ENCODE measurements around the gene LMAN2.
"Not testable (repeated sequence)": the region's sequence is repeated elsewhere in the genome, so short reads cannot be mapped to it uniquely, and the experiment has no call there.

Gene LMAN2

GRCh38 chr5:177376107-177376506, 24.6 kb upstream of the LMAN2 start:
- H3K4me2 ChIP-seq, result no peak overlapping the region
- H3K79me2 ChIP-seq (ENCODE audit: insufficient read depth, low read depth), result no peaks in the 10 kb centered on the region
- H3K9ac ChIP-seq, result no peak overlapping the region
- no peak for TF ChIP-seq CTCF (conservative IDR thresholded peaks at IDR 0.05; ENCODE audit: low read depth, low read length)
- no peaks in the 10 kb centered on the region for H3K27me3 ChIP-seq (ENCODE audit: insufficient read depth, low read depth)
- H4K20me1 ChIP-seq (ENCODE audit: insufficient read depth), result no peaks in the 10 kb centered on the region
- H3K36me3 ChIP-seq (ENCODE audit: insufficient read depth), result no peaks in the 10 kb centered on the region
- H3K27ac ChIP-seq, result no peak overlapping the region
- H3K4me1 ChIP-seq (ENCODE audit: low read depth, poor library complexity, severe bottlenecking), result no peaks in the 10 kb centered on the region
- H2AFZ ChIP-seq (ENCODE audit: low read depth), result no peak overlapping the region
- no peak overlapping the region for H3K4me3 ChIP-seq (IDR thresholded peaks at IDR 0.05; ENCODE audit: insufficient read depth, low read depth, low read length)

- H3K4me2 ChIP-seq; H3K27ac ChIP-seq; H3K4me3 ChIP-seq (IDR thresholded peaks at IDR 0.05; ENCODE audit: insufficient read depth, low read depth, low read length); H3K36me3 ChIP-seq (ENCODE audit: insufficient read depth); H2AFZ ChIP-seq (ENCODE audit: low read depth); H3K27me3 ChIP-seq (ENCODE audit: insufficient read depth, low read depth); H3K9ac ChIP-seq; H4K20me1 ChIP-seq (ENCODE audit: insufficient read depth); H3K4me1 ChIP-seq (ENCODE audit: low read depth, poor library complexity, severe bottlenecking); H3K79me2 ChIP-seq (ENCODE audit: insufficient read depth, low read depth): not testable (repeated sequence)
Measured at GRCh38 chr5:177375516-177375915, 24.0 kb upstream of the LMAN2 start.

DNA sequence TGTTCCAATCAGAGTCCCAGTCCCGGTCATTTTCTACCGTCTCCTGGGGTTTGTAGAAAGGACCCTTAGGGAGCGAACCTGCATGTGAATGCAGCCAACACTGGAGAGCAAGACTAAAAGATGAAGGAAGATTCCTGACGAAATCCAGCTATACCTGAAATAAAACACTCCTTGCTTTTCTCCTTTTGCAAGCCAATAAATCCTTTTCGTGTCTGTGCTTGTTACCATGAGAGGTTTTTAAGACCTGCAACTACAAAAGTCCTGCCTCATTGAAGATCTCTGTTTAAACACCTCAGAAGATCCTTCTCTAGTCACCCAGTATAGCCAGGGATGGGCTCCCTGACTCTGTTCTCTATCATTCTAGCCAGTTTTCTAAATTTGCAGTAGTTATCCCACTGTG, 22.7 kb upstream of the LMAN2 start:
- H3K4me2 ChIP-seq, result no peak overlapping the region
- no peaks in the 10 kb centered on the region for H3K36me3 ChIP-seq (ENCODE audit: insufficient read depth)
- H3K27me3 ChIP-seq (ENCODE audit: insufficient read depth, low read depth), result no peaks in the 10 kb centered on the region
- no peaks in the 10 kb centered on the region for H3K79me2 ChIP-seq (ENCODE audit: insufficient read depth, low read depth)
- H2AFZ ChIP-seq (ENCODE audit: low read depth), result no peak overlapping the region
- H3K4me1 ChIP-seq (ENCODE audit: low read depth, poor library complexity, severe bottlenecking), result peaks cover 12% of the 10 kb centered on the region
- H4K20me1 ChIP-seq (ENCODE audit: insufficient read depth), result no peaks in the 10 kb centered on the region
- no peak overlapping the region for H3K9ac ChIP-seq
- no peak overlapping the region for H3K27ac ChIP-seq
- no peak for TF ChIP-seq CTCF (conservative IDR thresholded peaks at IDR 0.05; ENCODE audit: low read depth, low read length)
- H3K4me3 ChIP-seq (IDR thresholded peaks at IDR 0.05; ENCODE audit: insufficient read depth, low read depth, low read length), result no peak overlapping the region

GRCh38 chr5:177373806-177374205, 22.3 kb upstream of the LMAN2 start:
- no peak overlapping the region for H3K4me3 ChIP-seq (IDR thresholded peaks at IDR 0.05; ENCODE audit: insufficient read depth, low read depth, low read length)
- H3K27me3 ChIP-seq (ENCODE audit: insufficient read depth, low read depth), result no peaks in the 10 kb centered on the region
- no peak overlapping the region for H3K27ac ChIP-seq
- no peak overlapping the region for H3K9ac ChIP-seq
- no peak for TF ChIP-seq CTCF (conservative IDR thresholded peaks at IDR 0.05; ENCODE audit: low read depth, low read length)
- H2AFZ ChIP-seq (ENCODE audit: low read depth), result no peak overlapping the region
- no peak overlapping the region for H3K4me2 ChIP-seq
- no peaks in the 10 kb centered on the region for H4K20me1 ChIP-seq (ENCODE audit: insufficient read depth)
- H3K4me1 ChIP-seq (ENCODE audit: low read depth, poor library complexity, severe bottlenecking), result peaks cover 16% of the 10 kb centered on the region
- no peaks in the 10 kb centered on the region for H3K79me2 ChIP-seq (ENCODE audit: insufficient read depth, low read depth)
- no peaks in the 10 kb centered on the region for H3K36me3 ChIP-seq (ENCODE audit: insufficient read depth)

DNA sequence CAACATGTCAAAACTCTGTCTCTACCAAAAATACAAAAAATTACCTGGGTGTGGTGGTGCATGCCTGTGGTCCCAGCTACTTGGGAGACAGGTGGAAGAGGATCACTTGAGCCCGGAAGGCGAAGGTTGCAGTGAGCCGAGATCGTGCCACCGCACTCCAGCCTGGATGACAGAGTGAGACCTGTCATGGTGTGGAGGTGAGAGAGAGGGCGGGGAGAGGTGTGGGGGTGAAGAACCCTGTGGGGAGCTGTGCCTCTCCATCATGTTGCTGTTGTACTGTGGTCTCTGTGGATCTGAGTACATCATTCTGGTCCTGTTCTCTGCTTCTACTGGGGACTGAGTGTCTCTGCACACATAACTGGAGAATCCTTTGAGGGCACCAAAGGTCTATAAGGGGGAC, 21.4 kb upstream of the LMAN2 start:
- H3K27ac ChIP-seq, result no peak overlapping the region
- H3K36me3 ChIP-seq (ENCODE audit: insufficient read depth), result no peaks in the 10 kb centered on the region
- H3K4me1 ChIP-seq (ENCODE audit: low read depth, poor library complexity, severe bottlenecking), result peaks cover 16% of the 10 kb centered on the region
- H3K4me3 ChIP-seq (IDR thresholded peaks at IDR 0.05; ENCODE audit: insufficient read depth, low read depth, low read length), result no peak overlapping the region
- H3K9ac ChIP-seq, result no peak overlapping the region
- no peak overlapping the region for H2AFZ ChIP-seq (ENCODE audit: low read depth)
- no peak for TF ChIP-seq CTCF (conservative IDR thresholded peaks at IDR 0.05; ENCODE audit: low read depth, low read length)
- no peaks in the 10 kb centered on the region for H3K79me2 ChIP-seq (ENCODE audit: insufficient read depth, low read depth)
- H3K4me2 ChIP-seq, result no peak overlapping the region
- no peaks in the 10 kb centered on the region for H3K27me3 ChIP-seq (ENCODE audit: insufficient read depth, low read depth)
- H4K20me1 ChIP-seq (ENCODE audit: insufficient read depth), result no peaks in the 10 kb centered on the region

Measured in KMS-11 (cell line).